Measurements from ENCODE around the gene TEX13A.

- TF ChIP-seq TAF1 (IDR thresholded peaks at IDR 0.05; ENCODE audit: low read depth, low read length) (no peak), POLR2AphosphoS5 (IDR thresholded peaks at IDR 0.05; ENCODE audit: low read depth, low read length) (no peak)
These were observed 42.7 kb upstream of the TEX13A start for GRCh38 chrX:105263171-105263570.

Measured in GM12891 (cell line).